D721Med (cell line): Measurements from ENCODE around the gene EVI5L.

Source experiments
- DNase-seq: peaks from one replicate; pipeline ENCODE4 v3.0.0; 2011; ENCODE audit warnings: low spot score; ENCODE audit not compliant: insufficient read length
- FAIRE-seq: peaks from 2 replicates; lab custom pipeline; 2011; peaks lifted over from hg19 to GRCh38; lab: Jason Lieb, UNC
- CTCF ChIP-seq: IDR thresholded peaks from 2 replicates; pipeline ENCODE4 v1.5.1; 2012; ENCODE audit warnings: mild to moderate bottlenecking, control low read depth; ENCODE audit not compliant: insufficient read depth; ENCODE audit errors: missing control alignments

The EVI5L gene

GRCh38 chr19:7912697-7913564 lies 82.9 kb downstream of the EVI5L start:
- DNase-seq = no peak
- no peak for TF ChIP-seq CTCF
- FAIRE-seq = no peak

DNA sequence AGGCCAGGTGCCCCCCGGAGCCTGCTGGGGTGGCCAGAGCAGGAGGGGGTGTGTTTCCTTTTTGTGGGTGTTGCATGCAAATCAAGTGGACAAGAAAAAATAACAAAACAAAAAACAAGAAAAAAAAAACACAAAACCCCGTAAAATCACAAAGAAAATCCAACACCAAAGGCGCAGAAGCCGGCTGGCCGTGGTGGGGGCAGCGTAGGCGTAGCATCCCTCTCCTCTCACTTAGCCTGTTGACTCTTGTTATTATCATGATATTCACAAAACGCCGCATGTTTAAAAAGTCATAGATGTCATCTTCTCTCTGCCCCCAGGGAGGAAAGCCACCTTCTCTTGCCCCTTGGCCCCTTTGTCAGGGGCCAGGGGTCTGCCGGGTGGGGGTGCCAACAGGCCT lies 83.6 kb downstream of the EVI5L start:
- FAIRE-seq (no peak), DNase-seq (no peak)
- TF ChIP-seq CTCF = no peak

GRCh38 chr19:7914099-7914498 lies 84.1 kb downstream of the EVI5L start:
- FAIRE-seq (no peak), DNase-seq (no peak)
- TF ChIP-seq CTCF = no peak
